GM18498 (cell line): ENCODE measurements around the gene POMT2.
"Not testable (repeated sequence)": the region's sequence is repeated elsewhere in the genome, so short reads cannot be mapped to it uniquely, and the experiment has no call there.

Source experiments
- ATAC-seq: cut with Tn5 transposase; IDR thresholded peaks from one replicate; pipeline ENCODE4 v1.9.1; 2021; ENCODE audit warnings: mild to moderate bottlenecking, moderate library complexity; ENCODE audit not compliant: unreplicated experiment

POMT2 gene

GRCh38 chr14:77302926-77303325 is 17.8 kb downstream of the POMT2 start:
- ATAC-seq: no peak

GRCh38 chr14:77301103-77301502 is 19.6 kb downstream of the POMT2 start:
- no peak for ATAC-seq

- no peak for ATAC-seq
Observed at GRCh38 chr14:77299771-77300170, 20.9 kb downstream of the POMT2 start.

GRCh38 chr14:77296906-77297305 is 23.8 kb downstream of the POMT2 start:
- ATAC-seq: no peak

- ATAC-seq: no peak
Observed at GRCh38 chr14:77296155-77296554, 24.5 kb downstream of the POMT2 start.

GRCh38 chr14:77290705-77291104 is 30.0 kb downstream of the POMT2 start:
- ATAC-seq: no peak

GRCh38 chr14:77286576-77286975 is 34.1 kb downstream of the POMT2 start:
- ATAC-seq: no peak

GRCh38 chr14:77284466-77284865 is 36.2 kb downstream of the POMT2 start:
- no peak for ATAC-seq

GRCh38 chr14:77284066-77284465 is 36.6 kb downstream of the POMT2 start:
- no peak for ATAC-seq

- ATAC-seq: no peak
Observed at GRCh38 chr14:77281852-77282410, 38.8 kb downstream of the POMT2 start.

GRCh38 chr14:77280921-77281320 is 39.8 kb downstream of the POMT2 start:
- not testable (repeated sequence) for ATAC-seq

GRCh38 chr14:77279719-77280118 is 41.0 kb downstream of the POMT2 start:
- ATAC-seq: no peak

GRCh38 chr14:77278461-77279230 is 42.0 kb downstream of the POMT2 start:
- ATAC-seq: no peak

- no peak for ATAC-seq
Observed at GRCh38 chr14:77276959-77277358, 43.7 kb downstream of the POMT2 start.

- ATAC-seq: no peak
Observed at GRCh38 chr14:77276295-77276935, 44.3 kb downstream of the POMT2 start.

GRCh38 chr14:77275601-77276017 is 45.1 kb downstream of the POMT2 start:
- no peak for ATAC-seq

- no peak for ATAC-seq
Observed at GRCh38 chr14:77275041-77275580, 45.6 kb downstream of the POMT2 start.

- ATAC-seq: no peak
Observed at GRCh38 chr14:77273796-77274195, 46.9 kb downstream of the POMT2 start.

- no peak for ATAC-seq
Observed at GRCh38 chr14:77272261-77272660, 48.4 kb downstream of the POMT2 start.

GRCh38 chr14:77271113-77271710 is 49.5 kb downstream of the POMT2 start, which contains the start of gene NGB:
Gene NGB, minus strand, starts transcription at chr14:77271206. Its CDS starts 269 bp downstream, at chr14:77270937.
- no peak for ATAC-seq

GRCh38 chr14:77270361-77271112 is 50.1 kb downstream of the POMT2 start:
- ATAC-seq: no peak
